IPS-NIHi11 (cell line): ENCODE data around the gene ARHGAP10.
A peak's percentile ranks its signal among the peaks of the same experiment; 100 is the strongest.

ENCODE experiments used
- DNase-seq: peaks from one replicate; pipeline ENCODE4 v3.0.0; 2012; ENCODE audit warnings: mixed read lengths, low spot score

The ARHGAP10 gene

DNA sequence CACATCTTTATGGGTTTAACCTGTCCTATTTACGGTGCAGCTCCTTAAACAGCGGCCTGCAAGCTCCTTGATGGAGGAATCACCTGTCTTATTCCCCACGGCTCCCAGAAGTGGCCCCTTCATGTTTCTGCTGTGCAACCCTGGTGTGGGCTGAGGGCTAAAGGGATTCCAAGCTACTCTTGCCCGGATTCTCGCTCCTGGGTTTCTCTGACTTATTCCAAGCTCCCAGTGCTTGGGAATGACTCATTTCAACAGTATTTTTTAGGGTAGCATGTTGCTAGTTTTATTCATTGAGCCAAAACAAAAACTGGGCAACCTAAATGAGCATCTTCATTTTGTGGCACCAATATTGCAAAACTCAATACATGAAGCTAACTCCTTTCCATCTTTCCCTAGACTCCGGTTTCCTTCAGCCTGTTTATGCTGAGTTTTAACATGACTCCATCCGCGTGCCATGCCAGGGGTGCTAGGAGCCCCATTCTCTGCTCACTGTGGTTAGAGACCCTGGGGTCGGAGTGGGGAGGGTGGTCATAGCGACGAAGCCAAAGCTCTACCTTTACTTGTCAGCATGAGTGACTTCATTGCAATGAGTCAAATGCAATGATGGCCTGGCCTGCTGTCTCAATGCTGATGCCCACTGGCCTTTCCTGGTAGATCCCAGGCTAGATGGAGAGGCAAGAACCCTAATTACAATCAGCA, 360.6 kb downstream of the ARHGAP10 start:
- DNase-seq = no peak

DNA sequence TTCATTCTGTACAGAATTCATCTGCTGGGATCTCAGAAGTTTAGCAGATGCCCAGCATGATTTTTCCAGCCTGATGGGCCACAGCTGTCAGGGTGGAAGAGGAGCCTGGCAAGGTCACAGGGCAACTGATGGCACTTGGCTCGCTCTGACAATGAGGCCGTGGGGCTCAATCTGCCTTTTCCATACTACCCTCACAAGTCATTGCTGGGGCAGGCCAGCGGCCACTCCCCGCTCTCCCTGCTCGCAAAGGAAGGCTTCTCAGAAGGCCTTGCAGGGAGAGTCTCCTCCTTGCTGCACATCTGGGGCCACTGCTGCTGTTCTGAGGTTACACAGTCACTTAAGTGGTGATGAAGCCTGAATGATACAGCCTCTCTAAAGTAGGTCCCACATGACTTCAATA, 361.2 kb downstream of the ARHGAP10 start:
- no peak for DNase-seq

DNA sequence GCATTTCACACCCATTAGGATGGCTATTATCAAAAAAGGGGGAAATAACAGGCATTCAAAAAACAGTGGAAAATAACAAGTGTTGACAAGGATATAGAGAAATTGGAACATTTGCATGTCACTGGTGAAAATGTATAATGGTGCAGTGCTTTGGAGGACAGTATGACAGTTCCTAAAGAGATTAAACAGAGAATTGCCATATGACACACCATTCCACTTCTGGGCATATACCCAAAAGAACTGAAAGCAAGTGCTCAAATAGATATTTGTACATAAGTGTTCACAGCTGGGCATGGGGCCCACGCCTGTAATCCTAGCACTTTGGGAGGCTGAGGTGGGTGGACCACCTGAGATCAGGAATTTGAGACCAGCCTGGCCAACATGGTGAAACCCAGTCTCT, 362.3 kb downstream of the ARHGAP10 start:
- no peak for DNase-seq

DNA sequence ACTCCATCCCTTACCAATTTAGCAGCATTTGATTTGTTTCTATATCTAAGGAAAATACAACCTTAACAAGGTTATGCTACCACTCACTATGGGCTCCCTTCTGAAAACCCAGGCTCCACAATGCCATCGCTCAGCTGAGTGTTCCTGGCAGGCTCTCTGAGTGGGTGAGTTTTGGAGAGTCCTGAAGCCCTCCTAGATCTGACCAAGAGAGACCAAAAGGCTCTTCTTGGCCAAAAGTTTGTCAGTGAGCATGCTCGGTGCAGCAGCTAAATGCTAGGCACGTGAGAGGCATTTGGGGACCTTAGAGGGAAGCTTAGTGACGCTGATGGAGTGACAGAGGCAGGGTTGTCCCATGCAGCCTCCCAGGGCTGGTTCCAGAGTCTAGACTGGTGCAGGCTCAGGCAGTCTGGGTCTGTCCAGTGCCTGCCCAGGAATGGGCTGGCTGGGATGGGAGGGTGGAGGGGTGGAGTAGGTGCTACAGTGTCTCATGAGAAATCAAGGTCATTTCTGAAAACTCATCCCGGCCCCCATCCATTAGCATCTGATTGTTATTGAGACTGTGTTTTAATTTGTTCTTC, 363.5 kb downstream of the ARHGAP10 start:
- DNase-seq = no peak

DNA sequence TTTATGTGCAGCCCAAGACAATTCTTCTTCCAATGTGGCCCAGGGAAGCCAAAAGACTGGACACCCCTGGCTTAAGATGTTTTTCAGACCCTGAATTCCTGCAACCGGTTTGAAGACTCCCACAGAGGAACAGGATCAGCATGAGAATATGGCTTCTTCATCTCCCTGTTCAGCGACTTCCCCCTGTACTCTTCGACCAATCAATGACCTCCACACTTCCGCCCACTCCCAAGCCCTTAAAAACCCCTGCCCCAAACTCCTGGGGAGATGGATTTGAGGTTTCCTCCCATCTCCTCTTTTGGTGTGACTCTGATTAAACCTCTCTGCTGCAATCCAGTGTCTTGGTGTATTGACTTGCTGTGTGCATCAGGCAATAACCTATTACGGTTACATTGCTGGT, 365.9 kb downstream of the ARHGAP10 start:
- peak; percentile 44 for DNase-seq

DNA sequence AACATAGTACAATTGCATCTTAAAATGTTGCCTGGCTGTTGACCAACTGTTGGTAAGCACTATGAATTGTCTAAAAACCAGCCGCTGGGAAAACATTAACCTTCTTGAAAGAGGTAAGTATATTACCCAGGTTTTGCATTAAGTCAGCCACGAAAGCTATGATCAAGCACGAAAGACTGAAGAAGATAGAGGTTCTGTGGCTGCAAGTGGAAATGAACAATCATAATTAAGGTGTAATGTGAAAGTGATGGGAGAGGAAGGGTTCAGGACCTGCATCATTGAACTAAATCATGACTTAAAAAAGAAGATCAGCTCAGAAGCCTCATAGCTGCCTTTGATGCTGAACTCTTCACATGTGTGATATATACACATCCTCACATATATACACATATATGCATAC, 369.3 kb downstream of the ARHGAP10 start:
- no peak for DNase-seq

DNA sequence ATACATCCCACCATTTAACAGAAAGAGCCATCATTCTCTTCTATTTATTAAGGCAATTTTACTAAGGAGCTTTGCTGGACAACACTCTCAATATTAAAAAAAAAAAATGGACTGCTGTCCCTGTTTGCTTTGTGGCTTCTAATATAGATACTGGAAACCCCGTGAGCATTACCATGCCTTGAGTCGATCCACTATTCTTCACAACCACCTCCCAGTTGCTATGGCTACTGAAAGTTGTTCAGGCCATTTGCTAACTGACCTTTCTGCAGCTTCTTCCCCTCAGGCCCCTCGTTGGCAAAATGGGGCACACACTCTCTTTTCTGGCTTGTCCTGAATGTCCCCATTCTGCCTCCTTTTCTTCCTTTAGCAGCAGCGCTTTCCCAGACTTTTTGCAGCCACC, 369.9 kb downstream of the ARHGAP10 start:
- no peak for DNase-seq

DNA sequence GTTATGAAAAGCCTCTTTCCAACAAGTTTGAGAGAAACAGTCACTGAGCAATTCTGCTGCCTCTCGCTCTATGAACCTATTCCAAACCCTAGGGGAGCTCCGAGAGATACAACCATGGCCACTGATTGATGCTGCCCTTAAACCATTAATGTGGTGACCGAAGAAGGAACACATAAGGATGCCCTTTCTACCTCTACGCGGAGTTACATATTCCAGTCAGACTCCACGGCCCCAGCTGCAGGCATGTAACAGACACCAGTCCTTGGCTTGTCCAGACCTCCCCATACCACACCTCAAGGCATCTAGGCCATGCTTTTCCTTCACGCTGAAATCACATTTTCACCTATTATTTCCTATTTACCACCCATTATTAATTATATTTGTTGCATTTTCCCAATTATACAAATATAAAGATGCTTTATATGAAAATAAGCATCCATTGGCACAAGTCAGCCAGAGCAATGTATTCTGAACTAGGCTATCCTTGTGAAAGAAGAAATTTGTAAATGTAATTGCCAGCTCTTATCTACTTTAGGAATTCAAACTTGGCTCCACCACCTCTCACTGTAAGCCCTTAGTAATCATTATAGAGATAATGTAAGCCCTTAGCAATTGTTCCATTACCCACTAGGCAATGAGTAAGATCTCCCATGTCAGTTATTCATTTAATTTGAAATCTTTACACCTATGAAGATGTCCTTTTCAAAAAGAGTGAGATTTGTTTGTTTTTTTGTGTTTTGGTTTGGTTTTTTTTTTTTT, 371.9 kb downstream of the ARHGAP10 start:
- no peak for DNase-seq

DNA sequence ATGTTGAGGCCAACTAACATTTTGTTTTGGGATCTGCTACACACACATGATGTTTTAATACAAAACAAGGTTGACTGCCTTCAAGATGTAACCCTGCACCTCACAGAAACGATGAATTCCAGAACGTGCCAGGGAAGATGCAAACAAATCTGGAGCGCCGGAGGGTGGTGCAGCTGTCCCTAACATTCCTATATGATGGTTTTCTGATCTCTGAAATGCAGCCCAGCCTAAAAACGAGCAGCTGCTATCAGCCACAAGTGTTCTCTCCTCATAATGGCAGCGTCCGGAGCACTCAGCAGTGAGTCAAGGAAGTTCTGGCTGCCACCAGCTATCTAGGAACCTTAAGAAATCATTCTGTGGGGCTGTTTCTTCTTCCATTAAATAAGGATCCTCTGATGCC, 376.9 kb downstream of the ARHGAP10 start:
- no peak for DNase-seq

DNA sequence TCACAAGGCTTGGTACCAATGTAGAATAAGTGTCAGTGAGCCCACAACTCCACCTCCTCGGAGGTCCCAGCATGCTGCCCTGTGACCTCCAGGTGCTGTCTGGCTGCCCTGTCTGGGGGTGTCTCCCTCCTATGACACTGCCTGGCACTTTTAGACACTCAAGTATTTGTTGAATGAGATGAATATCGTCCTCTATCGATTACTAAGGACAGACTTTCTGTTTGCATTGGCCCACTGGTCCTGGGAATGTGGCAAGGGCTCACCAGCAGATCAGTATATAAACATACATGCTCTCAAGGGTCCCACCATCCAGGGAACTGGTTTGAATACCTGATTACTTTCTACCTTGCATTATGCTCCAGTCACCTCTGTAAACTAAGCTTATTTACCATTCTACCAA, 377.3 kb downstream of the ARHGAP10 start:
- no peak for DNase-seq

DNA sequence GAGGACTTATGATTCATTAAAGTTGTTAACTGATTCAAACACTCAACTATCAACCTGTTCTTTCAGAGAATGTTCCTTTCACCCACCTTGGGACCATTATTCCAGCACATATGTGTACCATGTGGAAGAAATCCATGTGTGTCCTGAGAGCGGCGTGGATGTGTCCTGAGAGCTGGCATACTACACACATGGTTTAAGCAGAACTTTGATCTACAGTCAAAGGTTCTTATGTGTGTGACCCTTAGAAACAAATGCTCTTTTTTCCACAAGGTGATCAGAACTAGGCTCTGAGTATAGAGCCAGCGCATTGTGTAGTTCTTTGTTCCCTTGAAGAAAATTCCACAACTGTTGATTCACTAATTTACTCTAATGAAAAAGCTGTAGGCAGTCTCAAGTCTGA, 378.3 kb downstream of the ARHGAP10 start:
- DNase-seq = no peak

DNA sequence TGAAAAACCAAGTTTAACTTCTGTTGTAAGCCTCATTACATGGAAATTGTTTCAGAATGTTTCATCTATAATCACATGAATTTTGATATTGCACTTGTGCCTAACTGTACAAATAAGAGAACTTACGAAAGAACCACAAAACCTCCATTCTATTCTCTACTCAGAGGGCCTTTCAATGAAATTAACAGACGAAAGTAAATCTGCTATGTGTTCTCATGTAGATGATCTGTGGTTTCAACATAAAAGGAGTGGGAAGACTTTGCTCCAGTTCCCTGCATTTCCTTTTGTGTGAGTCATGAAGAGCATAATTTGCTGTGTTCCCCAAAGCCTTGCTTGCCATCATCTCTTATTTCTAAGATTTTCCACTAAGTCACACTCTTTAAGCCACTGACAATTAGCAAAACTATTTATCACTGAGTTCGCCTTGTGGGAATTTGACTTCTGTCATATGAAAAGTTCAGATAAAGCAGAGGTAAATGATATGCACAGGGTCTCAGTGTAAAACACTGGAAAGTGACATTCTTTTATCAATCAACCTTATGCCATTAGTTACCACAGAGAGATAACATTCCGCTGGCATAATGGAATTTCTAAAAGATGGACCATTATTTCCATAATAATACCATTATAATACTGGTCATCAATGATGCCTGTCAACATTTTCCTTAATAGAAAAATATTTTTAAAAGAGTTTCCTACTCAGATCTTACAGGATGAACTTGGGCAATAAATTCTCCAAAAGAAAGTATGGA, 380.5 kb downstream of the ARHGAP10 start:
- no peak for DNase-seq

DNA sequence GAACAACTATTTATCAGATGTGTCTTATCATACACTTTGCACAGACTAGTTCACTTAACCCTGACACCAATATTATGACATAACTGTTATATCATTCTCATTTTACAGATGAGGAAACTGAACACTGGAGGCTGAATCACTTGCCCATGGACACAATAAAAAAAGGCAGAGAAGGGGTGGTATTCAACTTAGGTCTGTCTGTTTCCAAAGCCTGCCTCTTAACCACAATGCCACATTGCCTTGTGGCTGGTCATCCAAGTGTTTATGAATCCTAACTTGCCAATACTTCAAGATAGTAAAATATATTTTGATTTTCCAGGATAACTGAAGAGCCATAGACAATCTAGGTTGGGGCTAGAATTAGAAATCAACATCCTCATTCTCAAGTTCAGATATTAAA, 382.5 kb downstream of the ARHGAP10 start:
- DNase-seq = no peak

DNA sequence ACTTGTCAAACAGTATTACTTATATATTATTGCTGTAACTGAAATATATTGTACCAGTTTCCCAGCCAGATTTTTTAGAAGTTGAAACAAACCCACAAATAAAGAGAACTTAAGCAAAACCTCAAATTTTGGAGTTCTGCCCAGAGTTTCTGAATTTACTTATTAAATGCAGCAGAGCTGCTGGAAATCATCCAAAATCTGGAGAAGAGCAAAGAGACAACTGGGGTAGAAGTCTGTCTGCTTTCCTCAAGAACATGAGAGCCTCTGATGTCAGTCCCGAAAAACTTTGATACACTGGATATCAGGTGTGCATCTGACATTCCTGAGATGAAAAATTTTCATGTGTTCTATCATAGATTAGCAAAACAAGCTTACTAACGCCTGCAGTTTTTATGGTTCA, 384.4 kb downstream of the ARHGAP10 start:
- no peak for DNase-seq

DNA sequence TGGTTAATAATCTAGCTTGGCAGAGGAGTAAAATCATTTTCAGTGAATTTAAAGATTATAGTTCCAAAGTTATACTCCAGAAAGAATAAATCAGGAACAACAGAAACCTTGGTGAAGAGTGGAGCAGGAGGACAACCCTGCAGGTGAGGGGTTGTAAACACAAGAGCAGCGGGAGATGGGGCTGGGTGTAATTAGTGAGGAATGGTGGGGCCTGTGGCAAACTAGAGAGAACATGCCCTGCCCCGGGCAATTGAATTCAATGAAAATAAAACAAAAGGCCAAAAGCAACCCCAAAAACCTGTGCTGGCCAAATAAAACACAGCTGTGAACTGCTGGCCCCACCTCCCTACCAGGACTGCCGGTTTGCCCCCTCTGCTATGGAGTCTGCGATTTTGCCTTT, 385.1 kb downstream of the ARHGAP10 start:
- DNase-seq = no peak

DNA sequence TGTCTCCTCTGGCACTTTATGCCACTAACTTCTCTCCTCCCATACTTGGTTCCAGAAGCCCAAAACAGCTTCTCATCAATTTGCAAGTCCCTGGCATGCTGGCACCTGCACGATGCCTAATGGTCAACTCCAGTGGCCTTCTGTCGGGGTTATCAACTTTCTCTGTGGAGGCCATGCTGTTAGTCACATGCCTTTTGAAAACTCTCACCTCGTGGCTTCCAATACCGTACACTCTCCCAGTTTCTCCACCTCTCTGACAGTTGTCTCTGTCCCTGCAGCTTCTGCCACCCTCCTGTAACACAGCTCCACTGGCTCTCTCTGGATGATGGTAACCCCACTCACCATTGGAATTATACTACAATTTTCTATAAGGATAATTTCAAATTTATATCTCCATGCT, 386.3 kb downstream of the ARHGAP10 start:
- DNase-seq = no peak

DNA sequence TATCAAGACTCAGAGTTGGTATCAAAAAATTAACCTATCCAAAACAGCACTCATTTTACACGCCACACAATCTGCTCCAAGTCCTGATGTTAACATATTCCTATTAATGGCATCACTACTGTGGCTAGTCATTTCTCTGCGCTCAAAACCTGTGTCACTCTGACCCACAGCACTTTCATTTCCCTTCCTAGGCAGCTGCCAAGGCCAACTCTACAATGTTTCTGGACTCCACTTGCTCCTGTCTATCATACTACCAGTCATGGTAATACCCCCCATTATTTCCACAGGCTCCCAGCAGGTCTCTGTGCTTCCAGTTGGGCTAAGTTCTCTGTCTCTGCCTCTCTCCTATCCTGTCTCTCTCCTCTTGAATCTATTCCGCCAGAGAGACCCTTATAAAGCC, 386.7 kb downstream of the ARHGAP10 start:
- DNase-seq = no peak

DNA sequence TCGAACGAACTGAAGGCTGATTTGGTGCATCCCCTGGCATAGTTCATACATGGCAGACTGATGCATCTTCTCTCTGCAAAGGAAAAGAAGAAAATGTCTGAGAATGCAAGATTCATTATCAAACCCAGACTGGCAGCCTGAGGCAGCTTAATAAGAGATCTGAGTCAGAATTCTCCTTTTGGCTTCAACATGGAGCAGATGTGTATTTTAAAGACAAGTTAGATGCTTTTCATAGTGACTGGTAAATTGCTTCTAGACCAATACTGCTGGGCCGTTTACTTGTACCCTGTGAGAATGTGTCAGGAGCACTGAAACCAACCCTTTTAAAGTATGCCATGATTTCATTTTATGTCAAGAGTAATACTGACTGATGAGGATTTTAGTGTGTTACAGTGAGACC, 388.3 kb downstream of the ARHGAP10 start:
- no peak for DNase-seq
